KMS-11 (cell line): Measurements from ENCODE around the gene KCNQ1.
A peak's percentile ranks its signal among the peaks of the same experiment; 100 is the strongest.

Source experiments
- H2AFZ ChIP-seq: fragments of 200-600 bp; sonication (generic); 2 replicates; pipeline ENCODE4 v1.6.1; 2016; ENCODE audit warnings: antibody characterized with exemption, mixed run types, low read depth
- H3K27ac ChIP-seq: fragments of 200-600 bp; sonication (generic); 2 replicates; pipeline ENCODE4 v1.6.1; 2016; ENCODE audit warnings: mild to moderate bottlenecking, mixed run types
- H3K27me3 ChIP-seq: fragments of 200-600 bp; sonication (generic); 2 replicates; pipeline ENCODE4 v1.6.1; 2017; ENCODE audit warnings: mild to moderate bottlenecking, low read depth, mixed run types, moderate library complexity; ENCODE audit not compliant: insufficient read depth
- H3K36me3 ChIP-seq: fragments of 200-600 bp; sonication (generic); 2 replicates; pipeline ENCODE4 v1.6.1; 2017; ENCODE audit warnings: mild to moderate bottlenecking, mixed run types; ENCODE audit not compliant: insufficient read depth
- H3K4me1 ChIP-seq: fragments of 200-600 bp; sonication (generic); 2 replicates; pipeline ENCODE4 v1.6.1; 2016; ENCODE audit warnings: mild to moderate bottlenecking, low read depth, mixed run types; ENCODE audit not compliant: poor library complexity, severe bottlenecking
- H3K4me2 ChIP-seq: fragments of 200-600 bp; sonication (generic); 2 replicates; pipeline ENCODE4 v1.7.0; 2016; ENCODE audit warnings: mild to moderate bottlenecking, mixed run types
- H3K4me3 ChIP-seq: fragments of 200-600 bp; sonication (generic); IDR thresholded peaks from 2 replicates; pipeline ENCODE4 v1.6.1; 2017; ENCODE audit warnings: low read depth, low read length, mixed read lengths; ENCODE audit not compliant: insufficient read depth
- H3K79me2 ChIP-seq: fragments of 200-600 bp; sonication (generic); 2 replicates; pipeline ENCODE4 v1.6.1; 2016; ENCODE audit warnings: low read depth, mixed run types; ENCODE audit not compliant: insufficient read depth
- H3K9ac ChIP-seq: fragments of 200-600 bp; sonication (generic); 2 replicates; pipeline ENCODE4 v1.6.1; 2016; ENCODE audit warnings: mild to moderate bottlenecking, mixed run types
- H4K20me1 ChIP-seq: fragments of 200-600 bp; sonication (generic); 2 replicates; pipeline ENCODE4 v1.6.1; 2016; ENCODE audit warnings: mild to moderate bottlenecking, mixed run types; ENCODE audit not compliant: insufficient read depth
- TF ChIP-seq, protein P1 (sequence below): fragments of 200-600 bp; sonication (generic); conservative IDR thresholded peaks from 2 replicates; pipeline ENCODE4 v1.6.1; 2017; ENCODE audit warnings: low read depth, mild to moderate bottlenecking, antibody characterized with exemption, low read length, moderate library complexity, mixed read lengths

KCNQ1 gene

DNA sequence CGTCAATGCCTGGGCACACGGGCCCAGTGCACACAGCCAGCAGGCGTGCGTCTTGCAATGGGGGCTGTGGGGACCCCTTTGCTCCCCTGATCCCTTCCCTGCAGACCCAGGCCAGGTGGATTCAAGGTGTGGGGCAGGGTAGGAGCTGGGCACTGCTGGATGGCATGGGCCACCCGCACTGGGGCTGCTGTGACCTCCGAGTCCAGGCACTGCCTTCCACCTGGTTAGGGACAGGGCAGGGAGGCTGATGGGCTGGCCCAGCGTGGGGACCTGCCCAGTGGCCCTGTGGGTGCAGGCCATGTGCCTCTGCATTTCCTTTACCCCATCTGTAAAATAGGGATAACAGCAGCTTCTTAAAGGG, 22.9 kb downstream of the KCNQ1 start:
- Histone ChIP-seq H4K20me1 (no peaks in the 10 kb centered on the region), H3K27ac (peak overlapping the region; percentile 43), H3K4me1 (peaks cover 56% of the 10 kb centered on the region), H3K36me3 (no peaks in the 10 kb centered on the region), H3K79me2 (peaks cover 7% of the 10 kb centered on the region), H3K27me3 (no peaks in the 10 kb centered on the region), H3K9ac (peak overlapping the region; percentile 38; the same call in 1 of the 2 replicates), H3K4me2 (peak overlapping the region; percentile 97), H3K4me3 (no peak overlapping the region), H2AFZ (no peak overlapping the region)
- TF ChIP-seq, protein P1, sequence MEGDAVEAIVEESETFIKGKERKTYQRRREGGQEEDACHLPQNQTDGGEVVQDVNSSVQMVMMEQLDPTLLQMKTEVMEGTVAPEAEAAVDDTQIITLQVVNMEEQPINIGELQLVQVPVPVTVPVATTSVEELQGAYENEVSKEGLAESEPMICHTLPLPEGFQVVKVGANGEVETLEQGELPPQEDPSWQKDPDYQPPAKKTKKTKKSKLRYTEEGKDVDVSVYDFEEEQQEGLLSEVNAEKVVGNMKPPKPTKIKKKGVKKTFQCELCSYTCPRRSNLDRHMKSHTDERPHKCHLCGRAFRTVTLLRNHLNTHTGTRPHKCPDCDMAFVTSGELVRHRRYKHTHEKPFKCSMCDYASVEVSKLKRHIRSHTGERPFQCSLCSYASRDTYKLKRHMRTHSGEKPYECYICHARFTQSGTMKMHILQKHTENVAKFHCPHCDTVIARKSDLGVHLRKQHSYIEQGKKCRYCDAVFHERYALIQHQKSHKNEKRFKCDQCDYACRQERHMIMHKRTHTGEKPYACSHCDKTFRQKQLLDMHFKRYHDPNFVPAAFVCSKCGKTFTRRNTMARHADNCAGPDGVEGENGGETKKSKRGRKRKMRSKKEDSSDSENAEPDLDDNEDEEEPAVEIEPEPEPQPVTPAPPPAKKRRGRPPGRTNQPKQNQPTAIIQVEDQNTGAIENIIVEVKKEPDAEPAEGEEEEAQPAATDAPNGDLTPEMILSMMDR, result no peak

DNA sequence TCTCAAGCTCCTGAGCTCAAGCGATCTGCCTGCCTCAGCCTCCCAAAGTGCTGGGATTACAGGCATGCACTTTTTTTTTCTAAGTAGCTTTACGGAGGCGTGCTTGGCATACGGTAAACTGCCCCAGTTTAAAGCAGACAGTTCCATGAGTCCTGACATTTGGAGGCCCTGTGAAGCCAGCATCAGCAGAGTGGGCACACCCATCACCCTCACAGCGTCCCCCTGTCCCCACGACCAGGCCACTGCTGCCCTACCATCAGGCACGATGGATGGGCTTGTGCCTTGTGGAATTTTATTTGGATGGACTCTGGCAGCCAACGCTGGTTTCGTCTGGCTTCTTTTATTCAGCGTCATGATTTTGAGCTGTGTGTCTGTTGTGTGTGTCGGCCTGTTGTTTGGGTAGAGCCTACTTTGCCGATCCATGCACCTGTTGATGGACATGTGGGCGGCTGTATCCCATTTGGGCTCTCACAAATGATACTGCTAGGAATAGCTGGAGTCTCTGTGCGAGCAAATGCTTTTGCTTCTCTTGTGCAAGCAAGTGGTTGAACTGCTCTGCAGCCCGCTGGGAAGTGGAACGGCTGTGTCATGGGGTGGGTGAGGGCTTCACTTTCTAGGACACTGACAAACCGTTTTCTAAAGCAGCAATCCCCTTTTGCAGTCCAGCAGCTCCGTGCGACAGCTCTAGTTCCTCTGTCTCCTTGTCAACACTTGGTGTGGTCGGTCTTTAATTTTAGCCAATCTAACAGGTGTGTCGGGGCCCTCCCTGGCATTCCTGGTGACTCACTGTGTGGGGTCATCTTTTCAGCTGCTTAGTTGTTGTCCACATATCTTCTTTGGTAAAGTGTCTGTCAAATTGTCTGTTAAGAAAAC, 23.8 kb downstream of the KCNQ1 start:
- Histone ChIP-seq H2AFZ (no peak overlapping the region), H3K36me3 (no peaks in the 10 kb centered on the region), H3K4me3 (no peak overlapping the region), H3K4me1 (peaks cover 47% of the 10 kb centered on the region), H3K79me2 (peaks cover 7% of the 10 kb centered on the region), H3K9ac (no peak overlapping the region), H4K20me1 (no peaks in the 10 kb centered on the region), H3K27ac (no peak overlapping the region), H3K27me3 (no peaks in the 10 kb centered on the region), H3K4me2 (no peak overlapping the region)
- TF ChIP-seq, protein P1, result no peak

DNA sequence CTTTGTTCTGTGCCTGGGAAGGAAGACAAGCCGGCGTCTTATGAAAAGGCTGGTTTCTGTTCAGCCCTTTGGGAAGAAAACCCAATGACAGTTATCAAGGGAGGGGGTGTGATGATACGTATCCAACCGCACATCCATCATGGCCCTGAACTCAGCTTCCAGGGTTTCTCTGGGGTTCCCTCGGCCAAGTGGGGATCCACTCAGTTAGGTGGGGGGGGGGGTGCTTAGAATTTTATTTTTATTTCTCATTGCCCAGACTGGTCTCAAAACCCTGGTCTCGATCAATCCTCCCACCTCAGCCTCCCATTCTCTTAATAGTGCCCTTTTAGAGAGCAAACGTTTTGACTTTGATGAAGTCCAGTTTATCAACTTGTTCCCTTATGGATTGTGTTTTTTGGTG, 25.7 kb downstream of the KCNQ1 start:
- TF ChIP-seq, protein P1, result no peak
- no peak overlapping the region for H3K27ac ChIP-seq
- no peak overlapping the region for H3K9ac ChIP-seq
- no peak overlapping the region for H3K4me2 ChIP-seq
- H2AFZ ChIP-seq, result no peak overlapping the region
- no peak overlapping the region for H3K4me3 ChIP-seq
- H3K79me2 ChIP-seq, result peaks cover 7% of the 10 kb centered on the region
- no peaks in the 10 kb centered on the region for H3K27me3 ChIP-seq
- no peaks in the 10 kb centered on the region for H3K36me3 ChIP-seq
- peaks cover 28% of the 10 kb centered on the region for H3K4me1 ChIP-seq
- H4K20me1 ChIP-seq, result no peaks in the 10 kb centered on the region

DNA sequence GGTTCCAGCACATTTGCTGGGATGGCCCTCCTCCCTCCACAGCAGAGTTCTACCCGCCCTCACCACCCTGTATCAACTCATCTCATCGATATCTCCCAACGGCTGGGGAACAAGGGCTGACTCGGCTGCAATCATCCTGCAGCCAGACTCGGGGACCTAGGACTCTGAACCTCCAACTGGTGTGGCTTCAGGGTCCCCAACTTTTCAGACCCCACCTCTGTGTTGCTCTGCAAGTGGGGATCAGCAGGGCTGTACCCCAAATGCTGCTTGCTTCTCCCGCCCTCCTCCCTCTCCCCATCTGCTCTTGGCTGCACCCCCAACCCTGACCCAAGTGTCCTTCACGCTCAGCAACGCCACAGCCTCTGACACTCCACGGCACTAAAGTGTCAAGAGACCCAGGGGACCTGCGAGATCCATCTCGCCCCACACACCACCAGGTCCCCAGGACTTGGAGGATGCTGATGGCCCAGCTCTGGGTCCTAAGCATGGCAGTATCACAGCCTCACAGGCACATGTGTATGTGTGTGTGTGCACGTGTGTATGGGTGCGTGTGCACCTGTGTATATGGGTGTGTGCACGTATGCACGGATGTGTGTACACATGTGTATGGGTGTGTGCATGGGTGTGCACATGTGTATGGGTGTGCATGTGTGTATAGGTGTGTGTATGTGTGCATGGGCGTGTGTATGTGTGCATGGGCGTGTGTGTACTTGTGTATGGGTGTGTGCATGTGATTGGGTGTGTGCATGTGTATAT, 26.4 kb downstream of the KCNQ1 start:
- Histone ChIP-seq H3K4me1 (peaks cover 21% of the 10 kb centered on the region), H2AFZ (no peak overlapping the region), H3K4me3 (no peak overlapping the region), H3K27ac (no peak overlapping the region), H3K27me3 (no peaks in the 10 kb centered on the region), H3K79me2 (peaks cover 7% of the 10 kb centered on the region; the same call in 1 of the 2 replicates), H3K36me3 (no peaks in the 10 kb centered on the region), H3K9ac (no peak overlapping the region), H3K4me2 (no peak overlapping the region), H4K20me1 (no peaks in the 10 kb centered on the region)
- TF ChIP-seq, protein P1, result no peak
